Osteoblast (primary cell): ENCODE measurements around the gene CARD19. TPM values are rescaled to one million over a fixed set of nuclear protein-coding genes. Genes with fewer than 3 reads are reported as not detected.

ENCODE experiments used
- DNase-seq: peaks from one replicate; pipeline ENCODE4 v3.0.0; 2011; ENCODE audit warnings: low spot score, mixed read lengths; ENCODE audit not compliant: insufficient read length; ENCODE audit errors: missing footprints
- H2AFZ ChIP-seq: 2 replicates; pipeline ENCODE4 v1.6.0; 2011; ENCODE audit warnings: mild to moderate bottlenecking, low read length
- H3K27ac ChIP-seq: 2 replicates; pipeline ENCODE4 v1.5.1; 2011; ENCODE audit warnings: mild to moderate bottlenecking, low read depth, low read length, moderate library complexity
- H3K27me3 ChIP-seq: 2 replicates; pipeline ENCODE4 v1.6.0; 2012; ENCODE audit warnings: mild to moderate bottlenecking, control low read depth, inconsistent platforms, low read length, moderate library complexity; ENCODE audit not compliant: insufficient read depth
- H3K36me3 ChIP-seq: 2 replicates; pipeline ENCODE4 v1.5.1; 2011; ENCODE audit warnings: mild to moderate bottlenecking, low read length, control low read depth, moderate library complexity; ENCODE audit not compliant: insufficient read depth
- H3K4me1 ChIP-seq: 2 replicates; pipeline ENCODE4 v1.5.1; 2011; ENCODE audit warnings: mild to moderate bottlenecking, low read length, control low read depth, moderate library complexity; ENCODE audit not compliant: insufficient read depth
- H3K4me2 ChIP-seq: 2 replicates; pipeline ENCODE4 v1.6.0; 2011; ENCODE audit warnings: mild to moderate bottlenecking, low read length; ENCODE audit not compliant: insufficient read depth
- H3K4me3 ChIP-seq: fragments of 200-600 bp; sonication (generic); 3 replicates; pipeline ENCODE4 v1.5.1; 2012; ENCODE audit warnings: mild to moderate bottlenecking, low read length, inconsistent platforms; ENCODE audit not compliant: insufficient read depth
- H3K79me2 ChIP-seq: 2 replicates; pipeline ENCODE4 v1.6.0; 2012; ENCODE audit warnings: mild to moderate bottlenecking, low read length, control low read depth, inconsistent platforms; ENCODE audit not compliant: insufficient read depth
- H3K9me3 ChIP-seq: 2 replicates; pipeline ENCODE4 v1.5.1; 2011; ENCODE audit warnings: low read depth, low read length, control low read depth
- H4K20me1 ChIP-seq: 2 replicates; pipeline ENCODE4 v1.6.0; 2012; ENCODE audit warnings: mild to moderate bottlenecking, low read length, control low read depth; ENCODE audit not compliant: insufficient read depth
- total RNA-seq: library from RNA; depleted of rRNA; stranded (reverse); fragments of >200 nt; gene quantifications from 2 replicates; pipeline ENCODE4 v1.2.3, GENCODE V29; 2012
- TF ChIP-seq, protein P1 (sequence below): IDR thresholded peaks from 2 replicates; pipeline ENCODE4 v1.5.1; 2011; ENCODE audit warnings: mild to moderate bottlenecking, low read depth, low read length, moderate library complexity; ENCODE audit errors: extremely low read depth

The CARD19 gene
- total RNA-seq, 1 donor: 38.4 TPM

DNA sequence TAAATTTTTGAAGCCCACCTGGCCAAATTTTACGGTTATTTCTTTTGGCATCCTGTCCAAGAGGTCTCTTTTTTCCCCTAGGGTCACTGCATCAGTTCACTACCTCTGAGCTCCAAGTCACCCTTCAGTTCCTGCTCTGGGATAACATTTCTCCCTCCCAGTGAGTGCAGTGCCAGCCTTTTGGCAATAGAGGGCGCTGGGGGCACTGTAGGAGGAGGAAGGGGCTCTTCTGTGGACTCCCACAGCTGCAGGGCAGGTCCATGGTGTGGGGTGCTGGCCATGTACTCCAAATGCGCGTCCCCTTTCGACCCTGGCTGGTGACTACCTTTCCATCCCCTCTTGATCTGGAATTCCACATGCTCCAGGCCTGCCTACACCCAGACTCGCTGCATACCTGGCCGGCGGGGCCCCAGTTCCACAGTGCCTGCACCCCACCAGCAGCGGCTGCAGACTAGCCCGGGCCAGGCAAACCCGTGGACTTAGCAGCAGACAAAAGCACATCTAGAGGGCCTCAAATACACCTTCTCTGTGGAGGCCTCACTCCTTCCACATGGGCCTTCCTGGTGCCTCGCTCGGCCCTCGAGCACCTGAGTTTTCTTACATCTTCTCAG lies 58.4 kb downstream of the CARD19 start:
- DNase-seq: peak; percentile 92
- H4K20me1 ChIP-seq: no peaks in the 10 kb centered on the region
- no peak overlapping the region for H2AFZ ChIP-seq

DNA sequence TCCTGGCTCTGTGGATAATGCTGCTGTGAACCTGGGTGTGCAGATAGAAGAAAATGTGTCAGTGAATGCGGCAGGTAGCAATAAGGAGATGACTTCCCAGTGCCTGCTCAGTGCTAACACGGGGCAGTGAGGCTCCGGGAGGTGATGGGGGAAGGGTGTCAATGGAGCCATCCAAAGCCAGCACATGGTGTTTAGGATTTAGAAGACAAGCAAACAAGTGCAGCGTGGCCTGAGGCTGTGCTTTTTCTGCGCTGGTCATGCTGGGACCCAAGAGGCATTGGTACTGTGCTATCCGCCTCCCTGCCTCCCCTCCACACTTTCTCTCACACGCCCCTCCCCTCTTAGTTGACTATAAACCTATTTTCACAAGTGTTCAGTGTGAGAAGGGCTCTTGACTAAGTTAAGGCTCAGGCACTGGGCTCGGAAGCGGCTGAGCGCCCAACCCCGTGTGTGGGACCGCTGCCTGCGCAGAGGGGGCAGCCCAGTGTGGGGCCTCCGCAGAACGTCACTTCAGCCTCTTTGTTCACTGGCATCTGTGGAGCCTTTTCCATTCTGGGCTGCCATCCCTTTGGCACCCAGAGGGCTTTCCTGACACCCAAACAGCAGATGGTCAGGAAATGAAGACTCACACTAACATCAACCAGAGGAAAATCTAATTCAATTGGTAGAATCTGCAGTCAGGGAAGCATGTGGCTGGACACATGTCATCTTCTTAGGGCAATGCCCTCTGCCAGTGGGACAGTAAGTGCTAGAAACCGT lies 59.9 kb downstream of the CARD19 start:
- no peak overlapping the region for H3K4me3 ChIP-seq
- H3K79me2 ChIP-seq: no peaks in the 10 kb centered on the region
- H3K36me3 ChIP-seq: no peaks in the 10 kb centered on the region
- H3K4me2 ChIP-seq: no peak overlapping the region
- no peaks in the 10 kb centered on the region for H4K20me1 ChIP-seq
- TF ChIP-seq, protein P1, sequence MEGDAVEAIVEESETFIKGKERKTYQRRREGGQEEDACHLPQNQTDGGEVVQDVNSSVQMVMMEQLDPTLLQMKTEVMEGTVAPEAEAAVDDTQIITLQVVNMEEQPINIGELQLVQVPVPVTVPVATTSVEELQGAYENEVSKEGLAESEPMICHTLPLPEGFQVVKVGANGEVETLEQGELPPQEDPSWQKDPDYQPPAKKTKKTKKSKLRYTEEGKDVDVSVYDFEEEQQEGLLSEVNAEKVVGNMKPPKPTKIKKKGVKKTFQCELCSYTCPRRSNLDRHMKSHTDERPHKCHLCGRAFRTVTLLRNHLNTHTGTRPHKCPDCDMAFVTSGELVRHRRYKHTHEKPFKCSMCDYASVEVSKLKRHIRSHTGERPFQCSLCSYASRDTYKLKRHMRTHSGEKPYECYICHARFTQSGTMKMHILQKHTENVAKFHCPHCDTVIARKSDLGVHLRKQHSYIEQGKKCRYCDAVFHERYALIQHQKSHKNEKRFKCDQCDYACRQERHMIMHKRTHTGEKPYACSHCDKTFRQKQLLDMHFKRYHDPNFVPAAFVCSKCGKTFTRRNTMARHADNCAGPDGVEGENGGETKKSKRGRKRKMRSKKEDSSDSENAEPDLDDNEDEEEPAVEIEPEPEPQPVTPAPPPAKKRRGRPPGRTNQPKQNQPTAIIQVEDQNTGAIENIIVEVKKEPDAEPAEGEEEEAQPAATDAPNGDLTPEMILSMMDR: no peak
- H3K4me1 ChIP-seq: peaks cover 5% of the 10 kb centered on the region
- no peaks in the 10 kb centered on the region for H3K27me3 ChIP-seq
- DNase-seq: no peak
- H3K9me3 ChIP-seq: no peaks in the 10 kb centered on the region
- H3K27ac ChIP-seq: no peak overlapping the region
- H2AFZ ChIP-seq: no peak overlapping the region

More for the DNA sequence above, 58.4 kb downstream of the CARD19 start:
- no peaks in the 10 kb centered on the region for H3K36me3 ChIP-seq
- H3K9me3 ChIP-seq: no peaks in the 10 kb centered on the region
- no peak overlapping the region for H3K4me3 ChIP-seq
- TF ChIP-seq, protein P1: peak; percentile 64
- H3K27me3 ChIP-seq: no peaks in the 10 kb centered on the region
- no peak overlapping the region for H3K27ac ChIP-seq
- H3K4me1 ChIP-seq: peaks cover under 1% of the 10 kb centered on the region
- H3K4me2 ChIP-seq: no peak overlapping the region
- no peaks in the 10 kb centered on the region for H3K79me2 ChIP-seq

DNA sequence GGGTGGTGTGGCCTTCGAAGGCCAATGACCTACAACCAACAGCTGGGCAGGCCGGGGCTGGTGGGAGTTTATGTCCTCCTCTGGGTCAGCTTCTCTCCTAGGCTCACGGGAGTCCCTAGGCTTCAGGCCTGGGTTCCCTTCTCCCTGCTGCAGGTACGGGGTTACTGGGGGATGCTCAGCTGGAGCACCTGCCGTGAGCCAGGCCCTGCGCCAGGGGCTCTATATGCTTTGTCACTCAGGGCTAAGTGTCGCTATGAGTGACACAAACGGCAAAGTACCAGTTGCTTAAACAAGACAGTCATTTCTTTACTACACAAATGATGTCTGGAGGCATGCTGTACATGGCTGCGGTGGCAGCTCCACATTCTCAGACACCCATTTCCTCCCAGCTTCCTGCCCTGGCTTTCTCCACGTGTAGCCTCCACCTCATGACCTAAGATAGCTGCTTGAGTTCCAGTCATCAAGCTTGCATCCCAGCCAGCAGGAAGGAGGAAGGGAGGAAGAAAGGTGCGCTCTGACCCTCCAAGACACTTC lies 60.5 kb downstream of the CARD19 start:
- Histone ChIP-seq H3K36me3 (no peaks in the 10 kb centered on the region), H3K27ac (no peak overlapping the region), H2AFZ (no peak overlapping the region), H3K27me3 (no peaks in the 10 kb centered on the region), H3K9me3 (no peaks in the 10 kb centered on the region), H4K20me1 (no peaks in the 10 kb centered on the region), H3K4me1 (peaks cover 5% of the 10 kb centered on the region), H3K4me2 (no peak overlapping the region), H3K4me3 (no peak overlapping the region), H3K79me2 (no peaks in the 10 kb centered on the region)
- TF ChIP-seq, protein P1: no peak
- DNase-seq: peak; percentile 68
